AG04449 (cell line): ENCODE data around the gene C1orf232.

Source experiments
- CTCF ChIA-PET: fragments of 350-600 bp; formaldehyde crosslinking; extraction: SDS; loops from one replicate; lab custom pipeline; 2021; ENCODE audit warnings: antibody characterized with exemption; lab: Yijun Ruan, JAX
- POLR2A ChIA-PET: fragments of 400-600, 350-600 bp; formaldehyde crosslinking; extraction: SDS; loops from one replicate; lab custom pipeline; 2020; ENCODE audit warnings: antibody characterized with exemption, inconsistent platforms; lab: Yijun Ruan, JAX
- DNase-seq: peaks from one replicate; pipeline ENCODE4 v3.0.0-alpha.2; 2010; ENCODE audit warnings: low read depth, low spot score
- H3K4me3 ChIP-seq: 2 replicates; pipeline ENCODE4 v1.5.1; 2011; ENCODE audit warnings: low read depth, mild to moderate bottlenecking, control low read depth, low read length
- CTCF ChIP-seq: IDR thresholded peaks from one replicate; pipeline ENCODE4 v1.5.1; 2011; ENCODE audit warnings: mild to moderate bottlenecking, moderate library complexity, low read length, control low read depth, inconsistent platforms; ENCODE audit not compliant: insufficient read depth; ENCODE audit errors: missing control alignments

C1orf232 gene

GRCh38 chr1:26126321-26127084 is 42.3 kb downstream of the C1orf232 start:
- POLR2A ChIA-PET: no interaction called here

GRCh38 chr1:26125946-26126320 is 42.8 kb downstream of the C1orf232 start:
- CTCF ChIA-PET: interaction anchor here (0.6 to 11.5 kb wide), 9 partner anchors 13 to 230 kb away, joined by 3 to 150 read pairs (median 3); partner anchors contain the start of genes C1orf232 and CEP85
- H3K4me3 ChIP-seq: no peak overlapping the region

More at GRCh38 chr1:26126321-26127084, 42.3 kb downstream of the C1orf232 start:
- no peak overlapping the region for H3K4me3 ChIP-seq
- no peak for TF ChIP-seq CTCF
- DNase-seq: no peak
- CTCF ChIA-PET: interaction anchor here (0.6 to 11.5 kb wide), 11 partner anchors 12 to 230 kb away, joined by 3 to 150 read pairs (median 3); partner anchors contain the start of genes C1orf232, CEP85 and ZNF593

GRCh38 chr1:26125382-26125781 is 43.4 kb downstream of the C1orf232 start:
- TF ChIP-seq CTCF: no peak
- ChIA-PET POLR2A (no interaction called here), CTCF (interaction anchor here (0.8 to 11.5 kb wide), 6 partner anchors 14 to 196 kb away, joined by 3 to 150 read pairs (median 4); partner anchors contain the start of gene C1orf232)
- no peak overlapping the region for H3K4me3 ChIP-seq
- no peak for DNase-seq

More at GRCh38 chr1:26125946-26126320, 42.8 kb downstream of the C1orf232 start:
- POLR2A ChIA-PET: no interaction called here
- DNase-seq: no peak
- no peak for TF ChIP-seq CTCF

GRCh38 chr1:26124418-26125331 is 44.1 kb downstream of the C1orf232 start:
- ChIA-PET CTCF (interaction anchor here (1.3 to 11.5 kb wide), 5 partner anchors 21 to 197 kb away, joined by 3 to 150 read pairs (median 5); no protein-coding TSS in a partner anchor), POLR2A (no interaction called here)

More at GRCh38 chr1:26124418-26125331, 44.1 kb downstream of the C1orf232 start:
- no peak overlapping the region for H3K4me3 ChIP-seq
- no peak for DNase-seq
- TF ChIP-seq CTCF: no peak
